Fibroblast of lung (primary cell): ENCODE results near the gene PLA2G1B. TPM values are rescaled to one million over a fixed set of nuclear protein-coding genes. Genes with fewer than 3 reads are reported as not detected.

Experiments
- DNase-seq, 2 donors: peaks; one replicate each; pipeline versions ENCODE4 v3.0.0 to v3.0.0-alpha.2; 2010; ENCODE audit warnings: low read depth in 2 of 2
- H2AFZ ChIP-seq: 2 replicates; pipeline ENCODE4 v1.5.1; 2012; ENCODE audit warnings: low read length, control low read depth, inconsistent platforms
- H3K27ac ChIP-seq: 2 replicates; pipeline ENCODE4 v1.5.1; 2011; ENCODE audit warnings: low read length, control low read depth; ENCODE audit not compliant: insufficient read depth
- H3K27me3 ChIP-seq: 2 replicates; pipeline ENCODE4 v1.5.1; 2011; ENCODE audit warnings: mild to moderate bottlenecking, low read length; ENCODE audit not compliant: control insufficient read depth, insufficient read depth
- H3K36me3 ChIP-seq: 2 replicates; pipeline ENCODE4 v1.5.1; 2011; ENCODE audit warnings: low read length; ENCODE audit not compliant: control insufficient read depth, insufficient read depth
- H3K4me1 ChIP-seq: 2 replicates; pipeline ENCODE4 v1.5.1; 2011; ENCODE audit warnings: low read length; ENCODE audit not compliant: control insufficient read depth, insufficient read depth; ENCODE audit errors: extremely low read depth
- H3K4me2 ChIP-seq: 2 replicates; pipeline ENCODE4 v1.5.1; 2011; ENCODE audit warnings: low read length, control low read depth; ENCODE audit not compliant: insufficient read depth; ENCODE audit errors: extremely low read depth
- H3K4me3 ChIP-seq, 4 experiments: fragments of 200-600 bp in 1 of 4; sonication (generic) in 1 of 4; replicated peaks in 1 of 4; 2 replicates each; pipeline ENCODE4 v1.5.1; 2011 to 2016; ENCODE audit warnings: low read length in 4 of 4, low read depth in 3 of 4, mild to moderate bottlenecking in 3 of 4, control low read depth in 2 of 4, inconsistent platforms in 1 of 4, mixed read lengths in 1 of 4; ENCODE audit not compliant: insufficient read depth in 1 of 4; ENCODE audit errors: control extremely low read depth in 1 of 4
- H3K79me2 ChIP-seq: 2 replicates; pipeline ENCODE4 v1.5.1; 2012; ENCODE audit warnings: mild to moderate bottlenecking, low read length, inconsistent platforms; ENCODE audit not compliant: control insufficient read depth, insufficient read depth
- H3K9ac ChIP-seq: 2 replicates; pipeline ENCODE4 v1.5.1; 2011; ENCODE audit warnings: mild to moderate bottlenecking, low read length, control low read depth; ENCODE audit not compliant: insufficient read depth
- H3K9me3 ChIP-seq: 2 replicates; pipeline ENCODE4 v1.5.1; 2012; ENCODE audit warnings: low read depth, low read length; ENCODE audit not compliant: control insufficient read depth, insufficient read depth
- H4K20me1 ChIP-seq: 2 replicates; pipeline ENCODE4 v1.5.1; 2011; ENCODE audit warnings: low read length; ENCODE audit not compliant: control insufficient read depth, insufficient read depth; ENCODE audit errors: extremely low read depth
- CTCF ChIP-seq, 2 donors: IDR thresholded peaks in 1 of 2; conservative IDR thresholded peaks in 1 of 2; 1 replicate in 1 of 2; 2 replicates in 1 of 2; pipeline ENCODE4 v1.5.1; 2011 to 2012; ENCODE audit warnings: low read length in 2 of 2, control low read depth in 1 of 2, inconsistent platforms in 1 of 2, low read depth in 1 of 2, mild to moderate bottlenecking in 1 of 2
- EZH2 ChIP-seq: IDR thresholded peaks from 2 replicates; pipeline ENCODE4 v1.5.1; 2012; ENCODE audit warnings: low read length, control low read depth, mild to moderate bottlenecking; ENCODE audit errors: missing control alignments
- polyA plus RNA-seq, 2 donors: library from polyadenylated mRNA; depleted of rRNA in 1 of 2; stranded (reverse) in 1 of 2; unstranded in 1 of 2; fragments of >200 nt; gene quantifications; 2 replicates each; pipeline ENCODE4 v1.2.1, GENCODE V29; 2011 to 2012; ENCODE audit warnings: missing spikeins in 1 of 2
- total RNA-seq: library from RNA; depleted of rRNA; stranded (reverse); fragments of >200 nt; gene quantifications from 2 replicates; pipeline ENCODE4 v1.2.1, GENCODE V29; 2014

PLA2G1B gene
- total and polyA plus RNA-seq, 2 donors (not counting 1 experiment from before 2014, with no cell fraction given) = 0.20 TPM; not detected in 1

DNA sequence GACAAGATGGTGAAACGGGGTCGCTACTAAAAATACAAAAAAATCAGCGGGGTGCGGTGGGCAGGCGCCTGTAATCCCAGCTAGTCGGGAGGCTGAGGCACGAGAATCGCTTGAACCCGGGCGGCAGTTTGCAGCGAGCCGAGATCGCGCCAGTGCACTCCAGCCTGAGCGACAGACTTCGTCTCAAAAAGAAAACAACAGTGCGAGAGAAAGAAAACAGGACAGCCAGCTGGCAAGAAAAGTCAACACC, 35.2 kb downstream of the PLA2G1B start:
- no peak for TF ChIP-seq EZH2
- TF ChIP-seq CTCF (conservative IDR thresholded peaks at IDR 0.05 in 1 of 2, IDR thresholded peaks at IDR 0.05 in 1 of 2; ENCODE audit: low read depth in 1 of 2, low read length in 2 of 2) = no peak
- Histone ChIP-seq H3K36me3 (no peaks in the 10 kb centered on the region), H3K4me2 (peak overlapping the region; percentile 67), H3K9me3 (no peaks in the 10 kb centered on the region), H2AFZ (no peak overlapping the region), H3K4me3 (peak overlapping the region; percentile 11 to 82 (median 38)), H3K79me2 (no peaks in the 10 kb centered on the region), H3K27ac (peak overlapping the region; percentile 100), H3K9ac (peak overlapping the region; percentile 56), H3K4me1 (peaks cover 4% of the 10 kb centered on the region), H3K27me3 (no peaks in the 10 kb centered on the region), H4K20me1 (no peaks in the 10 kb centered on the region)
- DNase-seq = no peak

DNA sequence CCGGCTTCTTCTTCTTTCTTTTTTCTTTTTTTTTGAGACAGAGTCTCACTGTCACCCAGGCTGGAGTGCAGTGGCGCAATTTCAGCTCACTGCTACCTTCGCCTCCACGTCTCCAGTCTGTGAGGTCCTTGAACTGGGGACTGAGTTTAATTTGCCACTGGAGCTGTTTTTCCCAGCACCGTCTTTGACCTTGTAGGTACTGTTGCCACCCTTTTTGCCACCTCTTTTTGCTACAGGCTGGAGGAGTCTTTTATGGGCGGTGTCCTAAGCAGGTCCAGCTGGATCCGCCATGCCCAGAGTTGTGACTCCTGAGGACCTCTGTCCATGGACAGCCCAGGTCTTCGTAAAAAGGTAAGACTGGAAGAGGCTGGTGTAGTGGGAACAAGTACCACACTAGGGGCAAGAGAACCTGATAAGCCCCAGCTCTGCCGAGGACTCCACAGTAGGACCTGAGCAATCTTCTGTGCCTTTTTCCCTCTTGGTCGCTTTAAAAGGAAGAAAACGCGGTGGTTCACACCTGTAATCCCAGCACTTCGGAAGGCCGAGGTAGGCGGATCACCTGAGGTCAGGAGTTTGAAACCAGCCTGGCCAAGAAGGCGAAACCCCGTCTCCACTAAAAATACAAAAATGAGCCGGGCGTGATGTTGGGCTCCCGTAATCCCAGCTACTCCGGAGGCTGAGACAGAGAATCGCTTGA, 36.8 kb downstream of the PLA2G1B start:
- H3K27ac ChIP-seq = peak overlapping the region; percentile 63
- TF ChIP-seq EZH2 = no peak
- TF ChIP-seq CTCF (conservative IDR thresholded peaks at IDR 0.05 in 1 of 2, IDR thresholded peaks at IDR 0.05 in 1 of 2; ENCODE audit: low read depth in 1 of 2, low read length in 2 of 2) = no peak
- DNase-seq = no peak

DNA sequence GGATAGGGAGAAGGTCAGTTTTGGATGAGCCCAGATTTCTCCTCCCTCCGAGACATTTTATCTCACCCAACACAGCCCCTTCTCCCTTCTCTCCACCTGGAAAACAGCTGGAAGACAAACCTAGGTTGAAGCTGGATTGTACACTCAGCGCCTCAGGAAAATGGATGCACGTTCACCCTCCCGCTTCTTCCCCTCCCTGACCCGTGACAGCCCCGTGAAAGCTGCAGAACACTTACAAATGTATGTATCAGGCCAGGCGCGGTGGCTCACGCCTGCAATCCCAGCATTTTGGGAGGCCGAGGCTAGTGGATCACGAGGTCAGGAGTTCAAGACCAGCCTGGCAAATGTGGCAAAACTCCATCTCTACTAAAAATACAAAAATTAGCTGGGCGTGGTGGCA, 40.1 kb downstream of the PLA2G1B start:
- H3K27me3 ChIP-seq = no peaks in the 10 kb centered on the region
- H3K9ac ChIP-seq = no peak overlapping the region
- H3K27ac ChIP-seq = no peak overlapping the region
- H3K4me3 ChIP-seq = no peak overlapping the region
- no peaks in the 10 kb centered on the region for H3K36me3 ChIP-seq
- H3K4me1 ChIP-seq = peaks cover 4% of the 10 kb centered on the region
- H4K20me1 ChIP-seq = no peaks in the 10 kb centered on the region
- no peaks in the 10 kb centered on the region for H3K79me2 ChIP-seq
- TF ChIP-seq CTCF (conservative IDR thresholded peaks at IDR 0.05 in 1 of 2, IDR thresholded peaks at IDR 0.05 in 1 of 2; ENCODE audit: low read depth in 1 of 2, low read length in 2 of 2) = no peak
- no peak for TF ChIP-seq EZH2
- no peaks in the 10 kb centered on the region for H3K9me3 ChIP-seq
- H2AFZ ChIP-seq = no peak overlapping the region
- no peak for DNase-seq
- no peak overlapping the region for H3K4me2 ChIP-seq

More for the DNA sequence above, 36.8 kb downstream of the PLA2G1B start:
- Histone ChIP-seq H3K36me3 (no peaks in the 10 kb centered on the region), H3K4me3 (peak overlapping the region in 3 of 4 experiments; percentile 29 to 41 (median 32)), H3K27me3 (no peaks in the 10 kb centered on the region), H3K4me1 (peaks cover 4% of the 10 kb centered on the region), H3K4me2 (peak overlapping the region; percentile 80), H3K79me2 (no peaks in the 10 kb centered on the region), H2AFZ (no peak overlapping the region), H3K9me3 (no peaks in the 10 kb centered on the region), H3K9ac (no peak overlapping the region), H4K20me1 (no peaks in the 10 kb centered on the region)
